ENCODE results near the gene MAP1S. TPM values are rescaled to one million over a fixed set of nuclear protein-coding genes. Genes with fewer than 3 reads are reported as not detected.

Gene MAP1S
- total RNA-seq, 6 experiments from 2014 or later: 11.1 to 31.3 (median 14.9) TPM

GRCh38 chr19:17751912-17752273 is 32.6 kb downstream of the MAP1S start:
- Histone ChIP-seq H3K36me3 (no peaks in the 10 kb centered on the region), H3K27ac (peak overlapping the region in 2 of 3 donors; percentile 47 to 49), H3K4me1 (no peaks in the 10 kb centered on the region), H3K27me3 (no peaks in the 10 kb centered on the region), H3K9me3 (no peaks in the 10 kb centered on the region), H3K4me3 (no peak overlapping the region)
- TF ChIP-seq CTCF (IDR thresholded peaks at IDR 0.05): no peak
- TF ChIP-seq POLR2A (IDR thresholded peaks at IDR 0.05): no peak
- DNase-seq: no peak
- intact Hi-C loops (cut with DNase I): no loop called here
- ATAC-seq: peak in 1 of 4 donors; percentile 3
- 60% methylated on average over 1 of the region's 2 CpGs for WGBS (ENCODE audit: insufficient coverage, low coverage, low lambda C conversion rate, missing lambda C conversion rate)

- Histone ChIP-seq H3K4me1 (no peaks in the 10 kb centered on the region), H3K27me3 (no peaks in the 10 kb centered on the region), H3K36me3 (no peaks in the 10 kb centered on the region), H3K27ac (no peak overlapping the region), H3K9me3 (no peaks in the 10 kb centered on the region), H3K4me3 (no peak overlapping the region)
- intact Hi-C loops (cut with DNase I): no loop called here
- DNase-seq (no peak), ATAC-seq (no peak)
- TF ChIP-seq CTCF (IDR thresholded peaks at IDR 0.05): no peak
- no peak for TF ChIP-seq POLR2A (IDR thresholded peaks at IDR 0.05)
- WGBS (ENCODE audit: insufficient coverage, low coverage, low lambda C conversion rate, missing lambda C conversion rate): 75% methylated on average over 6 of the region's 7 CpGs
Measured at GRCh38 chr19:17752865-17753639, 33.8 kb downstream of the MAP1S start.

GRCh38 chr19:17753976-17754375 is 34.7 kb downstream of the MAP1S start:
- DNase-seq (no peak), ATAC-seq (no peak)
- 67% methylated on average over 1 of the region's 9 CpGs for WGBS (ENCODE audit: insufficient coverage, low coverage, low lambda C conversion rate, missing lambda C conversion rate)
- Histone ChIP-seq H3K9me3 (no peaks in the 10 kb centered on the region), H3K36me3 (no peaks in the 10 kb centered on the region), H3K4me1 (no peaks in the 10 kb centered on the region), H3K27ac (no peak overlapping the region), H3K27me3 (no peaks in the 10 kb centered on the region), H3K4me3 (no peak overlapping the region)
- intact Hi-C loops (cut with DNase I): no loop called here
- no peak for TF ChIP-seq POLR2A (IDR thresholded peaks at IDR 0.05)
- no peak for TF ChIP-seq CTCF (IDR thresholded peaks at IDR 0.05)

- Histone ChIP-seq H3K27me3 (no peaks in the 10 kb centered on the region), H3K4me1 (no peaks in the 10 kb centered on the region), H3K27ac (no peak overlapping the region), H3K4me3 (no peak overlapping the region), H3K9me3 (no peaks in the 10 kb centered on the region), H3K36me3 (no peaks in the 10 kb centered on the region)
- TF ChIP-seq CTCF (IDR thresholded peaks at IDR 0.05): no peak
- TF ChIP-seq POLR2A (IDR thresholded peaks at IDR 0.05): no peak
- peak in 1 of 4 donors; percentile 43 for ATAC-seq
- intact Hi-C loops (cut with DNase I): no loop called here
- 41% methylated on average over 3 of the region's 5 CpGs for WGBS (ENCODE audit: insufficient coverage, low coverage, low lambda C conversion rate, missing lambda C conversion rate)
- no peak for DNase-seq
Measured at GRCh38 chr19:17754634-17755442, 35.6 kb downstream of the MAP1S start.

All from right lobe of liver (tissue), 6 donors.